Measurements from ENCODE around the gene RPUSD1.
"Not testable (repeated sequence)": the region's sequence is repeated elsewhere in the genome, so short reads cannot be mapped to it uniquely, and the experiment has no call there.

The RPUSD1 gene, protein sequence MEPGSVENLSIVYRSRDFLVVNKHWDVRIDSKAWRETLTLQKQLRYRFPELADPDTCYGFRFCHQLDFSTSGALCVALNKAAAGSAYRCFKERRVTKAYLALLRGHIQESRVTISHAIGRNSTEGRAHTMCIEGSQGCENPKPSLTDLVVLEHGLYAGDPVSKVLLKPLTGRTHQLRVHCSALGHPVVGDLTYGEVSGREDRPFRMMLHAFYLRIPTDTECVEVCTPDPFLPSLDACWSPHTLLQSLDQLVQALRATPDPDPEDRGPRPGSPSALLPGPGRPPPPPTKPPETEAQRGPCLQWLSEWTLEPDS

DNA sequence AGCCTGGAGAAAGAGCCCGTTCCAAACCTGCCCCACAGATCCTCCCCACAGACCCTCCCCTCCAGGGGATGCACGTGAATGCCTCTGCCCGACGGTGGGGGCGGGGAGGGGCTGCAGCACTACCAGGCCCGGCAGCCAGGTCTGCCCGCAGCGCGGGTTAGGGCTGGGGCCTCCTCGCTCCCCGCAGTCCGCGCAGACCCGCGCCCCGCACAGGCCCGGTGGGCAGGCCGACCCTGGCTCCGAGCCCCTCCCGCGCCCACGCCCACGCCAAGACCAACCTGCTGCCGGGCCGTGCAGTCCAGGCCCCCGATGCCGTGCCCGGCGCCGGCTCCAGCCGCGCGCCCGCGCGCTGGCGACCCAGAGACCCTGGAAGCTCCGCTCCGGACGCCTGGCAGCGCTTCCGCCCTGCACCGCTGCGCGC is at the start of gene RPUSD1:
RPUSD1 (minus strand) TSS at position 404 of the 421 bp plus-strand sequence. CDS start 644 bp downstream, outside the sequence.
- H3K9me3 ChIP-seq (ENCODE audit: control insufficient read depth, low read depth, low read length) = no peaks in the 10 kb centered on the region
- no peaks in the 10 kb centered on the region for H3K4me1 ChIP-seq (ENCODE audit: control insufficient read depth, low read depth, low read length)
- peaks cover 22% of the 10 kb centered on the region for H3K36me3 ChIP-seq (ENCODE audit: control insufficient read depth, low read depth, low read length)
- no peaks in the 10 kb centered on the region for H3K27me3 ChIP-seq (ENCODE audit: control insufficient read depth, insufficient read depth, low read length)
- H3K9ac ChIP-seq (ENCODE audit: low read length) = peak within 1 kb of the TSS; percentile 69
- H3K27ac ChIP-seq (ENCODE audit: low read length) = no peak within 1 kb of the TSS
- peak within 1 kb of the TSS; percentile 89 for H3K4me3 ChIP-seq (ENCODE audit: low read length)

DNA sequence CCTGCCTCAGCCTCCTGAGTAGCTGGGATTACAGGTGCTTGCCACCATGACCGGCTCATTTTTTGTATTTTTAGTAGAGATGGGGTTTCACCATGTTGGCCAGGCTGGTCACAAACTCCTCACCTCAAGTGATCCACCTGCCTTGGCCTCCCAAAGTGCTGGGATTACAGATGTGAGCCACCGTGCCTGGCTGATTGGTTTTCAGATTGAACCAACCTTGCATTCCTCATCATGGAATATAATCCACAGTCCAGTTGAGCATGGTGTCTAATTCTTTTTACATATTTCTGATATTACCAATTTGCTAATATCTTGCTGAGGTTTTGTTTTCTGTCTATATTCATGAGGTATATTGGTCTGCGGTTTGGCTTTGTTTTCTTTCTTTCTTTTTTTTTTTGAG is 48.6 kb upstream of the RPUSD1 start:
- H3K4me3 ChIP-seq (ENCODE audit: low read length); H3K27ac ChIP-seq (ENCODE audit: low read length); H3K9ac ChIP-seq (ENCODE audit: low read length); H3K36me3 ChIP-seq (ENCODE audit: control insufficient read depth, low read depth, low read length); H3K27me3 ChIP-seq (ENCODE audit: control insufficient read depth, insufficient read depth, low read length); H3K4me1 ChIP-seq (ENCODE audit: control insufficient read depth, low read depth, low read length): not testable (repeated sequence)
- peaks cover 13% of the 10 kb centered on the region for H3K9me3 ChIP-seq (ENCODE audit: control insufficient read depth, low read depth, low read length)

DNA sequence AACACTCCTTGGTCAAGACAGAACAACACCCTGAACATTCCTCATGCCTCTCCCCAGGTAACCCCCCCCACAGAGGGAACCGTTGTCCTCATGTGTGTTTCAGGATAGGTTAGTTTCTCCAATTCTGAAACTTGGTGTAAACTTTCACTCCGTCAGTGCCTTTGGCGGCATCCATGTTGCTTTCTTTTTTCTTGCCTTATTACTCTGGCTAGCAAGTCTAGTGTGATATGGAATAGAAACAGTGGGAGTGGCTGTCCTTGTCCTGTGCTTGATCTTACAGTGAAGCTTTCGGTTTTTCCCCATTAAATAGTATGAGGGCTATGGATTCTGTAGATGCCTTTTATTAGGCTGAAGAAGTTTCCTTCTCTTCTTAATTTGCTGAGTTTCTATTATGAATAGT is 48.0 kb upstream of the RPUSD1 start:
- no peaks in the 10 kb centered on the region for H3K36me3 ChIP-seq (ENCODE audit: control insufficient read depth, low read depth, low read length)
- H3K27ac ChIP-seq (ENCODE audit: low read length) = no peak overlapping the region
- H3K9ac ChIP-seq (ENCODE audit: low read length) = no peak overlapping the region
- no peaks in the 10 kb centered on the region for H3K27me3 ChIP-seq (ENCODE audit: control insufficient read depth, insufficient read depth, low read length)
- no peak overlapping the region for H3K4me3 ChIP-seq (ENCODE audit: low read length)
- H3K9me3 ChIP-seq (ENCODE audit: control insufficient read depth, low read depth, low read length) = peaks cover 13% of the 10 kb centered on the region
- H3K4me1 ChIP-seq (ENCODE audit: control insufficient read depth, low read depth, low read length) = no peaks in the 10 kb centered on the region

DNA sequence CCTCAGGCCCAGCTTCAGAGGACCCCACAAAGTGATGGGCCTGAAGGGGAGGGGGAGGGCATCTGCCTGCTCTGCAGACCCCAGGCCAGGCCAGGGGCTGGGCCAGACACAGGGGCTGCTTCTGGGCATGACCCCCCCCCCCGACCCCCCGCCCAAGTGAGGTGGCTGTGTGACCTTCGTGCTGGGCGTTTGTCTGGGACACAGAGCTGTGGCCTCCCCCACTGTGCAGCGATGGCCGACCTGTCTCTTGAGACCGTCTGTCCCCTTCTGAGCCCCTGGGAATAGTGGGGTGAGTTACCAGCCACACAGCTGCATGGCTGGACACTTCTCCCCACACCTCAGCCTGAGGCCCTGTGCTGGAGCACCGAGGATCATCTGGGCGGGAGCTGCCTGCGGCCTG is 47.2 kb upstream of the RPUSD1 start:
- Histone ChIP-seq H3K9ac (ENCODE audit: low read length) (no peak overlapping the region), H3K9me3 (ENCODE audit: control insufficient read depth, low read depth, low read length) (peaks cover 13% of the 10 kb centered on the region), H3K36me3 (ENCODE audit: control insufficient read depth, low read depth, low read length) (no peaks in the 10 kb centered on the region), H3K4me3 (ENCODE audit: low read length) (no peak overlapping the region), H3K27ac (ENCODE audit: low read length) (no peak overlapping the region), H3K4me1 (ENCODE audit: control insufficient read depth, low read depth, low read length) (no peaks in the 10 kb centered on the region), H3K27me3 (ENCODE audit: control insufficient read depth, insufficient read depth, low read length) (no peaks in the 10 kb centered on the region)

DNA sequence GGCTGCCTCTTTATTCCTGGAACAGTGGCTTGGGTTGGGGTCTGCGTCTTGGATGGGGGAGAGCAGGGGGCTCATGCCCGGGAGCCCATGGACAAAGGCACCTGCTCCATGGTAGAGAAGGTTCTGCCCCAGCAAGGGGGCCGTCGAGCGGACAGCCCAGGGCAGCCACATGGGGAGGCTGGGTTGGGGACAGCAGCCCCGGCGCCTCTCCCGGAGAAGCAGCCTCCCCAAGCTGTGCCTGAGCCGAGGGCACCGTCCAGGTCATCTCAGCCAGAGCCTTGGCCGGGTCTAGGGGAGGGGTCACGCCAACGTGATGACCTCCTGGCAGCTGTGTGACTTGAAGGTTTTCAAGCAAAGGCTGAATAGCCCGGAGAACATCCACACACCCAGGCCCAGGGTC is 45.2 kb upstream of the RPUSD1 start:
- H3K9me3 ChIP-seq (ENCODE audit: control insufficient read depth, low read depth, low read length) = peaks cover 13% of the 10 kb centered on the region
- no peak overlapping the region for H3K9ac ChIP-seq (ENCODE audit: low read length)
- H3K4me3 ChIP-seq (ENCODE audit: low read length) = no peak overlapping the region
- no peaks in the 10 kb centered on the region for H3K4me1 ChIP-seq (ENCODE audit: control insufficient read depth, low read depth, low read length)
- H3K27ac ChIP-seq (ENCODE audit: low read length) = no peak overlapping the region
- H3K27me3 ChIP-seq (ENCODE audit: control insufficient read depth, insufficient read depth, low read length) = no peaks in the 10 kb centered on the region
- no peaks in the 10 kb centered on the region for H3K36me3 ChIP-seq (ENCODE audit: control insufficient read depth, low read depth, low read length)

DNA sequence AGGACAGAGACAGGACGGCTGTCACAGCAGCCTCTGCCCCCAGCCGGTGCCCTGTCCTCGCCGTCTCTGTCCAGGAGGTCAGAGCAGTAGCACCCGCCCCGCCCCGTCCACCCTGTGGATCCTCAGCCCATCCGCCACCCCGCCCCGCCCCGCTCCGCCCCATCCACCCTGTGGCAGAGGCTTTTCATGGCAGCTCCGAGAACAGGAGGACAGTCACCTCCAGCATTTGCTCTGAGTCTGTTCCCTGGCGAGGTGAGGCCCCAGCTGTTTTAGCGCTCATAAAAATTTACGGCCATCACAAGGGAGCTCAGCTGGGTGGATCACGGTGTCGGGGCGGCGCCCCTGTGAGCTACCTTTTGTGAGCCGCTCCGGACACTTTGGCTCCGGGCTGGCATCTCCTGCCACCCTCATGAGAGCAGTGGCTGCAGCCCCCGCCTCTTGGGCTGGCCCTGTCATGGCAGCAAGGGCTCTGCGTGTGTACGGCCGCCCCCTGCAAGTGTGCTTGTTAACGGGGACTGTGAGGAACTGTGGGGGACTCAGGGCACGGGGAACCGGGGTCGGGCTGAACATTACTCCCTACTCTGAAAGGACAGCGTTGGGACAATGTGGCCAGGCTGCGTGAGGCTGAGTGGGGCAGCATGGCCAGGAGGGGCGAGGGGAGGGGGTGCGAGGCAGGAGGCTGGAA is 44.6 kb upstream of the RPUSD1 start:
- Histone ChIP-seq H3K4me3 (ENCODE audit: low read length) (no peak overlapping the region), H3K4me1 (ENCODE audit: control insufficient read depth, low read depth, low read length) (no peaks in the 10 kb centered on the region), H3K9ac (ENCODE audit: low read length) (no peak overlapping the region), H3K36me3 (ENCODE audit: control insufficient read depth, low read depth, low read length) (no peaks in the 10 kb centered on the region), H3K27me3 (ENCODE audit: control insufficient read depth, insufficient read depth, low read length) (no peaks in the 10 kb centered on the region), H3K27ac (ENCODE audit: low read length) (no peak overlapping the region), H3K9me3 (ENCODE audit: control insufficient read depth, low read depth, low read length) (peaks cover 13% of the 10 kb centered on the region)

DNA sequence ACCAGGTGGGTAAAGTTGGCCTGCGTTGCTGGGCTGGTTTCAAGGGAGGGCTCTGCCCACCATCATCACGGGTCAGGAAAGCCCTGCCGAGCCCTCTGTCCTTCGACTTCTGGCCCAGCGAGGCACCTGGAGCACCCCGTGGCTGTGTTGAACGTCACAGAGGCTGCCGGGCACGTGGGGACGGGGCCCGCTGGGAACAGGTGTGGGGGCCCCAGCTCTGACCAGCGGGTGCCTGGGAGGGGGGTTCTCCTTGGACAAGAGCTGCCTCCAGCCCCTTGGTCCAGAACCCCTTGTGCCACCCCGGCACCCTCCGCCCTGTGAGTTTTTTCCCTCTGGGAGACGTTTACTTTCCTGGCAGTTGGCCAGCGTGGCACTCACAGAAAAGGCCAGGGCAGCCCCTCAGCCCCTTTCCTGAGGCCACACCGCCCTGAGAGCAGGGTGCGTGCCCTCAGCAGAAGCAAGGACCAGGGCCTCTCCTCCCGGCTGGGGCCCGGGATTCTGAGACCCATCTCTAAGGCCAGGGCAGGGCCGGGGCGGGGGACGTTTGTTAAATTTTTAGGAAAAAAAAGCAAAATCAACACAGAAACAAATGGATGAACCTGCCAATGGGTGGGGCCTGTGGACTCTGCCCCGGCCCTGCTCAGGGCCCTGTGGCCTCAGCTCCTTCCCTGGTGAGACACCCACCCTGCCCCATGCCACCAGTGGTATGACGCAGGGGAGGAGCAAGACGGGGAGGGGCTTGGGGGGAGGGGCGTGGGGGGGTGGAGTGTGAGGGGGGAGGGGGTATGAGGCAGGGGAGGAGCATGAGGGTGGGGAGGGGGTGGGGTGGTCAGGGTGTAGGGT is 43.6 kb upstream of the RPUSD1 start:
- peaks cover 10% of the 10 kb centered on the region for H3K9me3 ChIP-seq (ENCODE audit: control insufficient read depth, low read depth, low read length)
- H3K27ac ChIP-seq (ENCODE audit: low read length) = no peak overlapping the region
- no peaks in the 10 kb centered on the region for H3K4me1 ChIP-seq (ENCODE audit: control insufficient read depth, low read depth, low read length)
- no peaks in the 10 kb centered on the region for H3K27me3 ChIP-seq (ENCODE audit: control insufficient read depth, insufficient read depth, low read length)
- no peak overlapping the region for H3K9ac ChIP-seq (ENCODE audit: low read length)
- no peak overlapping the region for H3K4me3 ChIP-seq (ENCODE audit: low read length)
- H3K36me3 ChIP-seq (ENCODE audit: control insufficient read depth, low read depth, low read length) = no peaks in the 10 kb centered on the region

DNA sequence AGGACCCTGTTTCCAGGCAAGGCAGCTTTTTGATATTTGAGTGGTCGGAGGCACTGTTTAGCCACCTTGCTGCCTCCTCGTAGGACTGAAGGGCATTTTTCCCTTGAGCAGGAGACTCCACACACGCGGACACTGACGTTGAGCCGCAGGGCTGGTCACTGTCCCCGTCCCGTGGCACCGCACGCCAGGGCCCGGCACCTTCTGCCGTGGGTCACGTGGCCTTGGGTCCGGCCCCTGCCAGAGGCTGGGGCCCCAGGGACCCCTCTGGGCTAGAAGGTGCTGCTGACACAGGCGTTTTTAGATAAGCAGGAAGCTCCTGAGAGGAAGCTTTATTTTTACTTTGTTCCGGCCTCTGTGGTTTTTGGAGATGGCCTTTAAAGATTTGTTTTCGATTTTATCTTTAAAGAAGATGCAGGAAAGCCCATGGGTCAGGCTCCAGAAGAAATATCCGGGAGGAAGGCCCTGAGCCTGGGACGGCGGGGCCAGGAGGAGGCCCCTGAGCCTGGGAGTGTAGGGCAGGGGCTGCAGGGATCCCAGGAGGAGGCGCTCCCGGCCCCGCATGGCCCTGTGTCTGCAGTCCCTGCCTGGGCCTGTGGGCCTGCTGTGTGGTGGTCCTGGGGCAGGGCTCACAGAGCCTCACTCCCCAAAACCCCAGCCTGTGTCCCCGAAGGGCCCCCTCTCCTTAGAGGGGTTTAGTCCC is 42.8 kb upstream of the RPUSD1 start:
- Histone ChIP-seq H3K27ac (ENCODE audit: low read length) (no peak overlapping the region), H3K4me3 (ENCODE audit: low read length) (no peak overlapping the region), H3K9ac (ENCODE audit: low read length) (no peak overlapping the region), H3K27me3 (ENCODE audit: control insufficient read depth, insufficient read depth, low read length) (no peaks in the 10 kb centered on the region), H3K36me3 (ENCODE audit: control insufficient read depth, low read depth, low read length) (no peaks in the 10 kb centered on the region), H3K9me3 (ENCODE audit: control insufficient read depth, low read depth, low read length) (peaks cover 3% of the 10 kb centered on the region), H3K4me1 (ENCODE audit: control insufficient read depth, low read depth, low read length) (no peaks in the 10 kb centered on the region)

DNA sequence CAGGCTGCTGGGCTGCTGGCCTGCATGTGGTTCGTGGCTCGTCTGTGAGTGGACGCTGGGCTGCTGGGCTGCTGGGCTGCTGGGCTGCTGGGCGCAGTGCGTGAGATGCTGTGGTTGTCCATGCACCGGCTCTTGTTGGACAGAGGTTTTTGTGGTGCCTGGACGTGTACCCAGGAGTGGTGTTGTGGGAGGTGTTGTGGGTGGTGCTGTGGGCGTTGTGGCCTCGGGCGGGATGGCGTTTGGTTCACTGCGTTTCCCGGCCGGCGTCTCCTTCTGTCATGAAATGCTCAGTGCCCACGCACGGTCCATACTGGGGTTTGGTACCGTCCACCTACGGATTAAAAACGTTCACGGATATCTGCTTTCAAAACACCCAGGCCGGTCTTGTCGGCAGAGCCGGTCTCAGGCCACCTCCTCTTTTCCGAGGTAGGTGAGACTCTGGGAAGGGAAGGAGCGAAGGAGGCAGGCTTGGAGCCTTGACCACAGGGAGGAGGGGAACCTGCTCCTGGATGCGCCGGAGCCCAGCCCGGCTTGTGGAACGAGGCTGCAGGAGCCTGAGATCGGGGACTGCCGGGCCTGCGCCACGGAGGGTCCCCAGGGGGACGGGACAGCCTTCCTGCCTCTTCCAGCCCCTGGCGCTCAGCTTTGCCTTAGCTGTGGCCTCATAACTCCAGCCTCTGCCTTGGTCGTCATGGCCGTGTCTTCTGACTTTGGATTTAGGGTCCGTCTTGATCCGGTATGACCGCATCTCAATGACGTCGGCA is 42.1 kb upstream of the RPUSD1 start:
- H3K36me3 ChIP-seq (ENCODE audit: control insufficient read depth, low read depth, low read length) = no peaks in the 10 kb centered on the region
- H3K4me1 ChIP-seq (ENCODE audit: control insufficient read depth, low read depth, low read length) = no peaks in the 10 kb centered on the region
- H3K9ac ChIP-seq (ENCODE audit: low read length) = no peak overlapping the region
- no peaks in the 10 kb centered on the region for H3K9me3 ChIP-seq (ENCODE audit: control insufficient read depth, low read depth, low read length)
- no peak overlapping the region for H3K27ac ChIP-seq (ENCODE audit: low read length)
- H3K27me3 ChIP-seq (ENCODE audit: control insufficient read depth, insufficient read depth, low read length) = no peaks in the 10 kb centered on the region
- no peak overlapping the region for H3K4me3 ChIP-seq (ENCODE audit: low read length)

DNA sequence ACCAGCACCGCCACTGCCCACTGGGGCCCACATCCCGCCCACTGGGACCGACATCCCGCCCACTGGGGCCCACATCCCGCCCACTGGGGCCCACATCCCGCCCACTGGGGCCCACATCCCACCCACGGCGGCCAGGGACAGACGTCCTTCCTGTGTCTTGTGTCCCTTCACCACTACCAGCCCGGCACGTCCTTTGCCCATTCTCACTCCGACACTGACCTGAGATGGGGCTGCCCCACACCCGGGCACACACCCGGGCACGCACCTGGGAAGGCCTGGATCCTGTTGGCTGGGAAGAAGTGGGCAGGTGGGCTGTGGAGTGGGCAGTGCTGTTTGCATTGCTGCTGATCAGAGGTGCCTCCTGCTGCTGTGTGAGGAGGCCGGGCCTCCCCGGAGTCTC is 40.7 kb upstream of the RPUSD1 start:
- H3K27me3 ChIP-seq (ENCODE audit: control insufficient read depth, insufficient read depth, low read length) = no peaks in the 10 kb centered on the region
- H3K4me3 ChIP-seq (ENCODE audit: low read length) = no peak overlapping the region
- no peaks in the 10 kb centered on the region for H3K9me3 ChIP-seq (ENCODE audit: control insufficient read depth, low read depth, low read length)
- H3K9ac ChIP-seq (ENCODE audit: low read length) = no peak overlapping the region
- H3K27ac ChIP-seq (ENCODE audit: low read length) = no peak overlapping the region
- H3K4me1 ChIP-seq (ENCODE audit: control insufficient read depth, low read depth, low read length) = no peaks in the 10 kb centered on the region
- no peaks in the 10 kb centered on the region for H3K36me3 ChIP-seq (ENCODE audit: control insufficient read depth, low read depth, low read length)

Measured in iPS-18a (cell line).